ENCODE results near the gene NOTO.
"Not testable (repeated sequence)": the region's sequence is repeated elsewhere in the genome, so short reads cannot be mapped to it uniquely, and the experiment has no call there.

Gene NOTO

GRCh38 chr2:73168348-73168747 lies 34.0 kb upstream of the NOTO start:
- H3K36me3 ChIP-seq (ENCODE audit: control insufficient read depth in 2 of 2, insufficient read depth in 1 of 2, low read length in 2 of 2); H3K4me3 ChIP-seq (ENCODE audit: low read depth, low read length); POLR2A ChIA-PET; H3K27ac ChIP-seq (ENCODE audit: extremely low read depth, low read depth, low read length); H3K4me1 ChIP-seq (ENCODE audit: control insufficient read depth, insufficient read depth, low read length); H3K9me3 ChIP-seq (ENCODE audit: control insufficient read depth, insufficient read depth, low read depth, low read length): not testable (repeated sequence)
- peak; percentile 78 for TF ChIP-seq ZNF366 (tag by site-specific recombination; conservative IDR thresholded peaks at IDR 0.05)
- CTCF ChIA-PET = interaction anchor here (1.2 kb wide), 1 partner anchor 9 kb away, joined by 4 read pairs; no protein-coding TSS in a partner anchor

- CTCF ChIA-PET; H3K4me3 ChIP-seq (ENCODE audit: low read depth, low read length); H3K27ac ChIP-seq (ENCODE audit: extremely low read depth, low read depth, low read length); H3K9me3 ChIP-seq (ENCODE audit: control insufficient read depth, insufficient read depth, low read depth, low read length); POLR2A ChIA-PET; H3K4me1 ChIP-seq (ENCODE audit: control insufficient read depth, insufficient read depth, low read length); H3K36me3 ChIP-seq (ENCODE audit: control insufficient read depth in 2 of 2, insufficient read depth in 1 of 2, low read length in 2 of 2): not testable (repeated sequence)
Observed at GRCh38 chr2:73170341-73170740, 32.0 kb upstream of the NOTO start.

GRCh38 chr2:73172963-73173362 lies 29.4 kb upstream of the NOTO start:
- Histone ChIP-seq H3K27ac (ENCODE audit: extremely low read depth, low read depth, low read length) (no peak overlapping the region), H3K4me1 (ENCODE audit: control insufficient read depth, insufficient read depth, low read length) (peaks cover 3% of the 10 kb centered on the region; the same call in 1 of the 2 replicates), H3K36me3 (ENCODE audit: control insufficient read depth in 2 of 2, insufficient read depth in 1 of 2, low read length in 2 of 2) (no peaks in the 10 kb centered on the region), H3K9me3 (ENCODE audit: control insufficient read depth, insufficient read depth, low read depth, low read length) (no peaks in the 10 kb centered on the region), H3K4me3 (ENCODE audit: low read depth, low read length) (no peak overlapping the region)
- no peak for TF ChIP-seq PATZ1 (tag by site-specific recombination; IDR thresholded peaks at IDR 0.05)
- TF ChIP-seq KLF16 (tag by site-specific recombination; IDR thresholded peaks at IDR 0.05) = peak; percentile 22; the same call in 1 of the 2 replicates
- no peak for TF ChIP-seq ZNF10 (tag by site-specific recombination; IDR thresholded peaks at IDR 0.05)
- peak; percentile 98 for TF ChIP-seq ZFHX2 (tag by site-specific recombination; conservative IDR thresholded peaks at IDR 0.05)
- peak; percentile 98 for TF ChIP-seq EGR2 (tag by site-specific recombination; IDR thresholded peaks at IDR 0.05; ENCODE audit: low read depth)
- TF ChIP-seq ZNF791 (tag by site-specific recombination; IDR thresholded peaks at IDR 0.05) = peak; percentile 46; the same call in 1 of the 2 replicates
- ChIA-PET CTCF (interaction anchor here (0.6 kb wide), 1 partner anchor 117 kb away, joined by 3 read pairs; no protein-coding TSS in a partner anchor), POLR2A (no interaction called here)

GRCh38 chr2:73173781-73174180 lies 28.6 kb upstream of the NOTO start:
- H3K4me1 ChIP-seq (ENCODE audit: control insufficient read depth, insufficient read depth, low read length) = peaks cover 3% of the 10 kb centered on the region; the same call in 1 of the 2 replicates
- TF ChIP-seq ZNF37A (tag by site-specific recombination; IDR thresholded peaks at IDR 0.05) = no peak
- no peak for TF ChIP-seq ZNF664 (tag by site-specific recombination; IDR thresholded peaks at IDR 0.05)
- no peak for TF ChIP-seq ZNF121 (tag by site-specific recombination; IDR thresholded peaks at IDR 0.05)
- TF ChIP-seq ZNF544 (tag by site-specific recombination; IDR thresholded peaks at IDR 0.05) = no peak
- no peak for TF ChIP-seq ZNF548 (tag by site-specific recombination; IDR thresholded peaks at IDR 0.05)
- TF ChIP-seq ZFHX2 (tag by site-specific recombination; conservative IDR thresholded peaks at IDR 0.05) = no peak
- no peak for TF ChIP-seq ZNF660 (tag by site-specific recombination; IDR thresholded peaks at IDR 0.05)
- no peak for TF ChIP-seq ZNF423 (tag by site-specific recombination; IDR thresholded peaks at IDR 0.05)
- H3K9me3 ChIP-seq (ENCODE audit: control insufficient read depth, insufficient read depth, low read depth, low read length) = no peaks in the 10 kb centered on the region
- ChIA-PET POLR2A (no interaction called here), CTCF (interaction anchor here (0.7 to 2.6 kb wide), 4 partner anchors 10 to 286 kb away, joined by 3 to 7 read pairs (median 4); partner anchors contain the start of gene SPR)
- no peak overlapping the region for H3K4me3 ChIP-seq (ENCODE audit: low read depth, low read length)
- no peaks in the 10 kb centered on the region for H3K36me3 ChIP-seq (ENCODE audit: control insufficient read depth in 2 of 2, insufficient read depth in 1 of 2, low read length in 2 of 2)
- no peak overlapping the region for H3K27ac ChIP-seq (ENCODE audit: extremely low read depth, low read depth, low read length)

GRCh38 chr2:73174244-73174643 lies 28.1 kb upstream of the NOTO start:
- ChIA-PET CTCF (interaction anchor here (0.7 to 7.4 kb wide), 6 partner anchors 10 to 312 kb away, joined by 3 to 75 read pairs (median 4); partner anchors contain the start of gene SPR), POLR2A (no interaction called here)
- no peak overlapping the region for H3K27ac ChIP-seq (ENCODE audit: extremely low read depth, low read depth, low read length)
- H3K36me3 ChIP-seq (ENCODE audit: control insufficient read depth in 2 of 2, insufficient read depth in 1 of 2, low read length in 2 of 2) = no peaks in the 10 kb centered on the region
- no peaks in the 10 kb centered on the region for H3K9me3 ChIP-seq (ENCODE audit: control insufficient read depth, insufficient read depth, low read depth, low read length)
- TF ChIP-seq SCRT2 (tag by site-specific recombination; IDR thresholded peaks at IDR 0.05) (peak; percentile 72), ZNF560 (tag by site-specific recombination; IDR thresholded peaks at IDR 0.05; ENCODE audit: borderline replicate concordance) (no peak)
- no peak overlapping the region for H3K4me3 ChIP-seq (ENCODE audit: low read depth, low read length)
- peaks cover 3% of the 10 kb centered on the region; the same call in 1 of the 2 replicates for H3K4me1 ChIP-seq (ENCODE audit: control insufficient read depth, insufficient read depth, low read length)

Data from HEK293 (cell line).